ENCODE measurements around the gene CENPX. TPM values are rescaled to one million over a fixed set of nuclear protein-coding genes. Genes with fewer than 3 reads are reported as not detected.
A peak's percentile ranks its signal among the peaks of the same experiment; 100 is the strongest.

Gene CENPX
- 10 to 100 TPM; 36.5 to 47.6 TPM for total RNA-seq

- no peak for TF ChIP-seq CTCF (IDR thresholded peaks at IDR 0.05)
- H3K4me1 ChIP-seq = peaks cover 0 to 28% of the 10 kb centered on the region in 2 donors
- H3K4me3 ChIP-seq = peak within 1 kb of the TSS; percentile 84 to 93
- DNase-seq (ENCODE audit: low spot score) = no peak
- no peaks in the 10 kb centered on the region for H3K27me3 ChIP-seq
- peak within 1 kb of the TSS; percentile 50 to 63 for H3K27ac ChIP-seq
- peaks cover 11% of the 10 kb centered on the region for H3K36me3 ChIP-seq
- no peaks in the 10 kb centered on the region for H3K9me3 ChIP-seq
These were observed at the start of gene CENPX for GRCh38 chr17:82022310-82022980. Gene CENPX (minus strand): TSS chr17:82022878. CDS start chr17:82022861, 17 bp downstream.

- Histone ChIP-seq H3K36me3 (no peaks in the 10 kb centered on the region), H3K27ac (no peak overlapping the region), H3K4me3 (no peak overlapping the region), H3K4me1 (peaks cover 0 to 9% of the 10 kb centered on the region in 2 donors), H3K9me3 (no peaks in the 10 kb centered on the region), H3K27me3 (no peaks in the 10 kb centered on the region)
- no peak for DNase-seq (ENCODE audit: low spot score)
- TF ChIP-seq CTCF (IDR thresholded peaks at IDR 0.05) = no peak
These were observed 47.9 kb upstream of the CENPX start for GRCh38 chr17:82070611-82071010.

- TF ChIP-seq CTCF (IDR thresholded peaks at IDR 0.05) = no peak
- no peaks in the 10 kb centered on the region for H3K27me3 ChIP-seq
- DNase-seq (ENCODE audit: low spot score) = no peak
- peaks cover 0 to 31% of the 10 kb centered on the region in 2 donors for H3K4me1 ChIP-seq
- H3K9me3 ChIP-seq = no peaks in the 10 kb centered on the region
- peak within 1 kb of the TSS; percentile 82 to 89 for H3K27ac ChIP-seq
- peak within 1 kb of the TSS; percentile 77 to 89 for H3K4me3 ChIP-seq
- H3K36me3 ChIP-seq = peaks cover 10% of the 10 kb centered on the region
These were observed 43.1 kb upstream of the CENPX start, which contains the start of gene DUS1L for GRCh38 chr17:82065638-82066303. Gene DUS1L (minus strand): TSS chr17:82065804. CDS start chr17:82065059, 745 bp downstream.

GRCh38 chr17:82065193-82065637 is 42.5 kb upstream of the CENPX start:
- H3K27ac ChIP-seq = peak overlapping the region; percentile 63 to 81
- no peak for TF ChIP-seq CTCF (IDR thresholded peaks at IDR 0.05)
- H3K4me3 ChIP-seq = peak overlapping the region; percentile 77 to 89
- no peaks in the 10 kb centered on the region for H3K9me3 ChIP-seq
- H3K36me3 ChIP-seq = peaks cover 16% of the 10 kb centered on the region
- H3K4me1 ChIP-seq = peaks cover 0 to 31% of the 10 kb centered on the region in 2 donors
- DNase-seq (ENCODE audit: low spot score) = no peak
- no peaks in the 10 kb centered on the region for H3K27me3 ChIP-seq

- Histone ChIP-seq H3K27me3 (no peaks in the 10 kb centered on the region), H3K4me3 (peak overlapping the region; percentile 77 to 89), H3K27ac (peak overlapping the region; percentile 63 to 81), H3K4me1 (peaks cover 0 to 31% of the 10 kb centered on the region in 2 donors), H3K36me3 (peaks cover 22% of the 10 kb centered on the region), H3K9me3 (no peaks in the 10 kb centered on the region)
- no peak for TF ChIP-seq CTCF (IDR thresholded peaks at IDR 0.05)
- DNase-seq (ENCODE audit: low spot score) = no peak
These were observed 41.9 kb upstream of the CENPX start for GRCh38 chr17:82064433-82065192.
